H1 (cell line): ENCODE results near the gene SLAMF1. TPM values are rescaled to one million over a fixed set of nuclear protein-coding genes. Genes with fewer than 3 reads are reported as not detected.

Experiments
- CTCF ChIA-PET: fragments of 300-600 bp; sonication (Branson Sonifier 250); formaldehyde crosslinking; loops from one replicate; lab custom pipeline; 2021; ENCODE audit not compliant: partially characterized antibody; lab: Charles Lee
- POLR2A ChIA-PET: fragments of 300-600 bp; sonication (Branson Sonifier 250); formaldehyde crosslinking; loops from one replicate; lab custom pipeline; 2021; ENCODE audit warnings: inconsistent platforms; ENCODE audit not compliant: partially characterized antibody; lab: Charles Lee
- DNase-seq, 2 experiments: peaks; one replicate each; pipeline versions ENCODE4 v3.0.0 to v3.0.0-alpha.2; 2010 to 2022; ENCODE audit warnings: low spot score in 2 of 2, low read depth in 1 of 2, mixed read lengths in 1 of 2
- FAIRE-seq: peaks from 2 replicates; lab custom pipeline; 2011; peaks lifted over from hg19 to GRCh38; lab: Jason Lieb, UNC
- H2AFZ ChIP-seq: 2 replicates; pipeline ENCODE4 v1.8.1; 2012; ENCODE audit warnings: low read length, inconsistent platforms
- H2AK5ac ChIP-seq: 2 replicates; pipeline ENCODE4 v1.6.1; 2013; ENCODE audit warnings: low read depth, low read length
- H2BK120ac ChIP-seq: replicated peaks from 2 replicates; pipeline ENCODE3; 2013; ENCODE audit warnings: low read depth, low read length, inconsistent platforms
- H2BK12ac ChIP-seq: 2 replicates; pipeline ENCODE4 v1.6.1; 2013; ENCODE audit warnings: low read depth, low read length
- H2BK15ac ChIP-seq: 2 replicates; pipeline ENCODE4 v1.6.1; 2013; ENCODE audit warnings: low read length
- H2BK20ac ChIP-seq: 2 replicates; pipeline ENCODE4 v1.6.1; 2013; ENCODE audit warnings: low read length
- H2BK5ac ChIP-seq: 2 replicates; pipeline ENCODE4 v1.6.1; 2013; ENCODE audit warnings: low read depth, low read length
- H3K14ac ChIP-seq: 2 replicates; pipeline ENCODE4 v1.6.1; 2013; ENCODE audit warnings: inconsistent platforms; ENCODE audit not compliant: insufficient read length
- H3K18ac ChIP-seq: 2 replicates; pipeline ENCODE4 v1.6.1; 2013; ENCODE audit warnings: low read length; ENCODE audit errors: extremely low read depth
- H3K23ac ChIP-seq: 2 replicates; pipeline ENCODE4 v1.6.1; 2013; ENCODE audit warnings: inconsistent platforms; ENCODE audit not compliant: insufficient read length
- H3K23me2 ChIP-seq: 2 replicates; pipeline ENCODE4 v1.6.1; 2013; ENCODE audit warnings: low read depth, low read length
- H3K27ac ChIP-seq: 2 replicates; pipeline ENCODE4 v1.6.1; 2011; ENCODE audit warnings: low read depth, low read length, inconsistent platforms
- H3K27me3 ChIP-seq, 4 experiments: replicated peaks in 1 of 4; 1 replicate in 1 of 4; 2 replicates in 3 of 4; pipeline versions ENCODE4 v1.6.1 to v1.8.1; 2011 to 2013; ENCODE audit warnings: low read length in 3 of 4, mild to moderate bottlenecking in 3 of 4, inconsistent platforms in 2 of 4, mixed read lengths in 2 of 4, moderate library complexity in 1 of 4; ENCODE audit not compliant: control insufficient read depth in 3 of 4, insufficient read depth in 3 of 4; ENCODE audit errors: extremely low read depth in 1 of 4
- H3K36me3 ChIP-seq, 4 experiments: 2 replicates each; pipeline versions ENCODE4 v1.6.1 to v1.8.1; 2011 to 2013; ENCODE audit warnings: mild to moderate bottlenecking in 4 of 4, low read length in 3 of 4, moderate library complexity in 2 of 4, control low read depth in 1 of 4, inconsistent platforms in 1 of 4; ENCODE audit not compliant: insufficient read depth in 4 of 4, control insufficient read depth in 2 of 4
- H3K4ac ChIP-seq: replicated peaks from 2 replicates; pipeline ENCODE3; 2013; ENCODE audit warnings: low read length, low read depth, mixed read lengths, inconsistent platforms; ENCODE audit not compliant: insufficient read length
- H3K4me1 ChIP-seq, 4 experiments: replicated peaks in 1 of 4; 1 replicate in 1 of 4; 2 replicates in 3 of 4; pipeline versions ENCODE4 v1.6.1 to v1.8.1; 2011 to 2013; ENCODE audit warnings: low read length in 3 of 4, inconsistent platforms in 2 of 4, mixed read lengths in 1 of 4; ENCODE audit not compliant: insufficient read depth in 4 of 4, control insufficient read depth in 3 of 4
- H3K4me2 ChIP-seq, 2 experiments: 2 replicates each; pipeline versions ENCODE4 v1.6.1 to v1.8.1; 2011 to 2013; ENCODE audit warnings: low read depth in 2 of 2, low read length in 2 of 2, control low read depth in 1 of 2, inconsistent platforms in 1 of 2, mild to moderate bottlenecking in 1 of 2; ENCODE audit not compliant: insufficient read depth in 1 of 2
- H3K4me3 ChIP-seq, 4 experiments: fragments of 200-600, 300-600 bp in 1 of 4; sonication (generic), shearing (Covaris generic), sonication (Bioruptor Twin) in 1 of 4; 2 replicates each; pipeline versions ENCODE4 v1.5.1 to v1.8.1; 2011 to 2016; ENCODE audit warnings: low read length in 4 of 4, low read depth in 3 of 4, control low read depth in 2 of 4, inconsistent platforms in 2 of 4, mild to moderate bottlenecking in 2 of 4, mixed read lengths in 1 of 4, moderate library complexity in 1 of 4; ENCODE audit not compliant: insufficient read depth in 2 of 4; ENCODE audit errors: extremely low read depth in 1 of 4
- H3K56ac ChIP-seq: replicated peaks from 2 replicates; pipeline ENCODE3; 2013; ENCODE audit warnings: low read depth, mild to moderate bottlenecking, mixed read lengths, low read length, inconsistent platforms; ENCODE audit not compliant: insufficient read length
- H3K79me1 ChIP-seq: 2 replicates; pipeline ENCODE4 v1.6.1; 2013; ENCODE audit warnings: low read depth, low read length, control low read depth
- H3K79me2 ChIP-seq, 2 experiments: 2 replicates each; pipeline versions ENCODE4 v1.6.1 to v1.8.1; 2012 to 2013; ENCODE audit warnings: low read length in 2 of 2, mild to moderate bottlenecking in 2 of 2, inconsistent platforms in 1 of 2; ENCODE audit not compliant: insufficient read depth in 2 of 2, control insufficient read depth in 1 of 2
- H3K9ac ChIP-seq, 4 experiments: replicated peaks in 1 of 4; 1 replicate in 1 of 4; 2 replicates in 3 of 4; pipeline versions ENCODE4 v1.6.1 to v1.8.1; 2011 to 2013; ENCODE audit warnings: low read depth in 3 of 4, low read length in 3 of 4, control low read depth in 2 of 4, mild to moderate bottlenecking in 2 of 4, moderate library complexity in 2 of 4, inconsistent platforms in 1 of 4; ENCODE audit errors: extremely low read depth in 1 of 4
- H3K9me3 ChIP-seq, 2 experiments: 2 replicates each; pipeline versions ENCODE4 v1.6.1 to v1.8.1; 2012 to 2013; ENCODE audit warnings: mild to moderate bottlenecking in 2 of 2, moderate library complexity in 2 of 2, control low read depth in 1 of 2, inconsistent platforms in 1 of 2, low read depth in 1 of 2, low read length in 1 of 2, mixed read lengths in 1 of 2; ENCODE audit not compliant: insufficient read depth in 2 of 2
- H4K20me1 ChIP-seq, 2 experiments: replicated peaks in 1 of 2; 2 replicates each; pipeline versions ENCODE3 to v1.8.1; 2011 to 2013; ENCODE audit warnings: inconsistent platforms in 2 of 2, low read length in 2 of 2, mild to moderate bottlenecking in 1 of 2; ENCODE audit not compliant: insufficient read depth in 2 of 2, control insufficient read depth in 1 of 2
- H4K5ac ChIP-seq: 2 replicates; pipeline ENCODE4 v1.6.1; 2013; ENCODE audit warnings: low read length, low read depth, mixed read lengths, inconsistent platforms; ENCODE audit not compliant: insufficient read length
- H4K8ac ChIP-seq: 2 replicates; pipeline ENCODE4 v1.8.0; 2013; ENCODE audit warnings: mild to moderate bottlenecking, moderate library complexity, low read length, inconsistent platforms; ENCODE audit not compliant: insufficient read depth; ENCODE audit errors: extremely low read depth
- H4K91ac ChIP-seq: replicated peaks from 2 replicates; pipeline ENCODE3; 2013; ENCODE audit warnings: low read length, mixed read lengths, inconsistent platforms; ENCODE audit not compliant: insufficient read length
- EP300 ChIP-seq, 2 experiments: IDR thresholded peaks; 1 replicate in 1 of 2; 2 replicates in 1 of 2; pipeline ENCODE4 v1.6.1; 2011 to 2012; ENCODE audit warnings: low read depth in 2 of 2, low read length in 2 of 2, mild to moderate bottlenecking in 2 of 2, borderline replicate concordance in 1 of 2, inconsistent platforms in 1 of 2, moderate library complexity in 1 of 2
- JUN ChIP-seq: IDR thresholded peaks from 2 replicates; pipeline ENCODE4 v1.6.1; 2011; ENCODE audit warnings: low read depth, mild to moderate bottlenecking, improper control_type of control experiment, low read length
- SIN3A ChIP-seq, 2 experiments: IDR thresholded peaks in 1 of 2; conservative IDR thresholded peaks in 1 of 2; 2 replicates each; pipeline ENCODE4 v1.6.1; 2011 to 2012; ENCODE audit warnings: low read length in 2 of 2, improper control_type of control experiment in 1 of 2, low read depth in 1 of 2, mild to moderate bottlenecking in 1 of 2
- SIX5 ChIP-seq: IDR thresholded peaks from 2 replicates; pipeline ENCODE4 v1.6.1; 2011; ENCODE audit warnings: mild to moderate bottlenecking, low read depth, low read length
- TEAD4 ChIP-seq: IDR thresholded peaks from 2 replicates; pipeline ENCODE4 v1.6.1; 2012; ENCODE audit warnings: low read depth, low read length, inconsistent platforms, mixed read lengths
- WGBS, 2 experiments: shearing (Covaris generic) in 1 of 2; methylation state at CpG; one replicate each; pipeline versions ENCODE4 v1.1.6 to v1.1.7; 2013 to 2015; ENCODE audit warnings: low lambda C conversion rate in 2 of 2, mixed read lengths in 2 of 2, inconsistent platforms in 1 of 2, low coverage in 1 of 2, missing lambda C conversion rate in 1 of 2; ENCODE audit not compliant: insufficient replicate concordance in 2 of 2, insufficient coverage in 1 of 2, insufficient read length in 1 of 2; ENCODE audit errors: extremely low coverage in 1 of 2, missing lambda C conversion rate in 1 of 2; 5-methylcytosine and 5-hydroxymethylcytosine counted together
- polyA plus RNA-seq, 7 experiments: library from polyadenylated mRNA; depleted of rRNA in 3 of 7; stranded (reverse) in 5 of 7; unstranded in 2 of 7; fragments of >200 nt in 5 of 7; fragments of 200-250 nt in 2 of 7; gene quantifications; 1 replicate in 5 of 7; 2 replicates in 1 of 7; 4 replicates in 1 of 7; pipeline versions ENCODE4 v1.2.1 to v1.2.3, GENCODE V29; 2011 to 2013; ENCODE audit warnings: missing spikeins in 2 of 7, mixed read lengths in 2 of 7
- total RNA-seq: library from RNA; stranded (reverse); fragmentation: NEBNext Ultra II Directional; extraction: Animal tissue kit (Norgen Biotek cat#: 25700); gene quantifications from 2 replicates; pipeline ENCODE4 v1.2.1, GENCODE V29; 2021

Gene SLAMF1
- total and polyA plus RNA-seq, 2 of the 8 experiments (the other 6 are each of a cell fraction or from before 2014, with no cell fraction given), result not detected

- Histone ChIP-seq H3K79me1 (no peaks in the 10 kb centered on the region), H3K4me1 (peaks cover 16 to 27% (median 16%) of the 10 kb centered on the region in 4 experiments), H2BK120ac (peak overlapping the region; percentile 59), H4K20me1 (no peaks in the 10 kb centered on the region), H2BK20ac (peak overlapping the region; percentile 36), H3K27me3 (no peaks in the 10 kb centered on the region), H2AK5ac (no peak overlapping the region), H3K18ac (peak overlapping the region; percentile 80), H3K23ac (no peak overlapping the region), H2AFZ (no peak overlapping the region), H3K4me3 (peak overlapping the region in 1 of 4 experiments; percentile 40; a peak in 2 of 8 replicates), H3K9ac (no peak overlapping the region), H3K14ac (no peak overlapping the region), H3K4ac (peak overlapping the region; percentile 47), H2BK12ac (peak overlapping the region; percentile 69; the same call in 1 of the 2 replicates), H4K91ac (peak overlapping the region; percentile 88), H3K4me2 (peak overlapping the region; percentile 58; a peak in 3 of 4 replicates), H3K56ac (peak overlapping the region; percentile 3), H4K5ac (peak overlapping the region; percentile 57), H3K36me3 (no peaks in the 10 kb centered on the region; a peak in 1 of 8 replicates), H3K27ac (peak overlapping the region; percentile 28; the same call in 1 of the 2 replicates), H3K23me2 (no peaks in the 10 kb centered on the region; the same call in 1 of the 2 replicates), H2BK15ac (no peak overlapping the region), H3K9me3 (peaks cover 4 to 5% of the 10 kb centered on the region in 2 experiments; a peak in 3 of 4 replicates), H4K8ac (no peak overlapping the region), H3K79me2 (no peaks in the 10 kb centered on the region), H2BK5ac (peak overlapping the region; percentile 22; the same call in 1 of the 2 replicates)
- TF ChIP-seq TEAD4 (no peak), SIX5 (no peak), EP300 (IDR thresholded peaks at IDR 0.05; ENCODE audit: borderline replicate concordance in 1 of 2, low read depth in 2 of 2, low read length in 2 of 2) (no peak), JUN (no peak), SIN3A (conservative IDR thresholded peaks at IDR 0.05 in 1 of 2, IDR thresholded peaks at IDR 0.05 in 1 of 2; ENCODE audit: low read depth in 1 of 2, low read length in 2 of 2) (no peak)
- WGBS, 2 experiments, result 70% methylated on average over 6 of the region's 6 CpGs; no CpG with 5 or more reads in 1 of the 2 experiments
- FAIRE-seq (no peak), DNase-seq (no peak)
- ChIA-PET POLR2A (interaction anchor here (1.1 to 1.4 kb wide), 3 partner anchors 19 to 311 kb away, joined by 3 to 4 read pairs (median 3); no protein-coding TSS in a partner anchor), CTCF (interaction anchor here (0.6 to 3.0 kb wide), 22 partner anchors 8 to 317 kb away, joined by 3 to 32 read pairs (median 4); no protein-coding TSS in a partner anchor)
Measured at GRCh38 chr1:160672789-160673695, 26.2 kb upstream of the SLAMF1 start.
